CD4-positive, alpha-beta T cell (primary cell): ENCODE results near the gene LTBP4. TPM values are rescaled to one million over a fixed set of nuclear protein-coding genes. Genes with fewer than 3 reads are reported as not detected.

ENCODE experiments used
- ATAC-seq: fragments of 200-7000 bp; cut with Tn5 transposase; one replicate; pipeline ENCODE4 v1.10.0; 2022; ENCODE audit warnings: mild to moderate bottlenecking; ENCODE audit not compliant: poor library complexity
- CTCF ChIA-PET: fragments of 350-600 bp; sonication (Branson Sonifier 250); formaldehyde crosslinking; loops from one replicate; lab custom pipeline; 2021; ENCODE audit warnings: antibody characterized with exemption, inconsistent platforms; lab: Charles Lee
- POLR2A ChIA-PET: fragments of 350-600 bp; sonication (Branson Sonifier 250); formaldehyde crosslinking; loops from one replicate; lab custom pipeline; 2021; ENCODE audit warnings: antibody characterized with exemption, inconsistent platforms; lab: Charles Lee
- DNase-seq, 14 experiments: peaks; one replicate each; pipeline ENCODE4 v3.0.0-alpha.2; 2013 to 2020; ENCODE audit warnings: mixed read lengths in 2 of 14
- H3K27ac ChIP-seq, 2 donors: one replicate each; pipeline versions ENCODE4 v1.5.1 to v1.7.0; 2013; ENCODE audit warnings: low read length in 2 of 2, low read depth in 1 of 2, mild to moderate bottlenecking in 1 of 2
- H3K27me3 ChIP-seq, 2 experiments: 1 replicate in 1 of 2; 2 replicates in 1 of 2; pipeline versions ENCODE4 v1.6.1 to v1.7.0; 2013; ENCODE audit warnings: low read length in 2 of 2, control low read depth in 1 of 2, mild to moderate bottlenecking in 1 of 2, moderate library complexity in 1 of 2; ENCODE audit not compliant: insufficient read depth in 2 of 2, control insufficient read depth in 1 of 2
- H3K36me3 ChIP-seq: one replicate; pipeline ENCODE4 v1.6.1; 2013; ENCODE audit warnings: low read length, control low read depth; ENCODE audit not compliant: insufficient read depth
- H3K4me1 ChIP-seq: one replicate; pipeline ENCODE4 v1.6.1; 2013; ENCODE audit warnings: low read length, control low read depth; ENCODE audit not compliant: insufficient read depth
- H3K4me3 ChIP-seq: one replicate; pipeline ENCODE4 v1.5.1; 2013; ENCODE audit warnings: mild to moderate bottlenecking, low read length, moderate library complexity
- H3K9me3 ChIP-seq, 2 experiments: 1 replicate in 1 of 2; 2 replicates in 1 of 2; pipeline versions ENCODE4 v1.6.1 to v1.7.0; 2013; ENCODE audit warnings: low read length in 2 of 2, mild to moderate bottlenecking in 2 of 2, control low read depth in 1 of 2, moderate library complexity in 1 of 2; ENCODE audit not compliant: control insufficient read depth in 1 of 2, insufficient read depth in 1 of 2
- H3K27ac Mint-ChIP-seq: one replicate; pipeline ENCODE4 v1.8.0; 2020; ENCODE audit warnings: mixed read lengths
- H3K27me3 Mint-ChIP-seq: one replicate; pipeline ENCODE4 v1.8.0; 2021; ENCODE audit warnings: mixed read lengths
- H3K36me3 Mint-ChIP-seq: one replicate; pipeline ENCODE4 v1.8.0; 2021; ENCODE audit warnings: low read depth, mixed read lengths
- H3K4me1 Mint-ChIP-seq: one replicate; pipeline ENCODE4 v1.8.0; 2021; ENCODE audit warnings: low read depth, mixed read lengths
- H3K4me3 Mint-ChIP-seq: one replicate; pipeline ENCODE4 v1.8.0; 2020; ENCODE audit warnings: mild to moderate bottlenecking, mixed read lengths
- H3K9me3 Mint-ChIP-seq: one replicate; pipeline ENCODE4 v1.8.0; 2020; ENCODE audit warnings: mixed read lengths
- CTCF ChIP-seq: fragments of 200-600 bp; IDR thresholded peaks from one replicate; pipeline ENCODE4 v1.8.0; 2022; ENCODE audit warnings: antibody characterized with exemption, mild to moderate bottlenecking
- intact Hi-C, 2 experiments: fragments of 100-400 bp; cut with DNase I in 1 of 2; cut with micrococcal nuclease in 1 of 2; formaldehyde crosslinking; loops; one replicate each; pipeline versions ENCODE4 v1.15.1 to v1.9.0; 2023 to 2025; cut with DNase I, micrococcal nuclease
- total RNA-seq, 174 experiments: library from RNA in 2 of 174; stranded (reverse) in 2 of 174; gene quantifications; one replicate each; pipeline ENCODE4 v1.2.3 and lab custom pipeline; 2021 to 2026

LTBP4 gene
- total RNA-seq, 2 experiments from 2014 or later: 116 to 134 TPM

GRCh38 chr19:40597329-40597838 lies 3.8 kb upstream of the LTBP4 start:
- TF ChIP-seq CTCF: no peak

DNA sequence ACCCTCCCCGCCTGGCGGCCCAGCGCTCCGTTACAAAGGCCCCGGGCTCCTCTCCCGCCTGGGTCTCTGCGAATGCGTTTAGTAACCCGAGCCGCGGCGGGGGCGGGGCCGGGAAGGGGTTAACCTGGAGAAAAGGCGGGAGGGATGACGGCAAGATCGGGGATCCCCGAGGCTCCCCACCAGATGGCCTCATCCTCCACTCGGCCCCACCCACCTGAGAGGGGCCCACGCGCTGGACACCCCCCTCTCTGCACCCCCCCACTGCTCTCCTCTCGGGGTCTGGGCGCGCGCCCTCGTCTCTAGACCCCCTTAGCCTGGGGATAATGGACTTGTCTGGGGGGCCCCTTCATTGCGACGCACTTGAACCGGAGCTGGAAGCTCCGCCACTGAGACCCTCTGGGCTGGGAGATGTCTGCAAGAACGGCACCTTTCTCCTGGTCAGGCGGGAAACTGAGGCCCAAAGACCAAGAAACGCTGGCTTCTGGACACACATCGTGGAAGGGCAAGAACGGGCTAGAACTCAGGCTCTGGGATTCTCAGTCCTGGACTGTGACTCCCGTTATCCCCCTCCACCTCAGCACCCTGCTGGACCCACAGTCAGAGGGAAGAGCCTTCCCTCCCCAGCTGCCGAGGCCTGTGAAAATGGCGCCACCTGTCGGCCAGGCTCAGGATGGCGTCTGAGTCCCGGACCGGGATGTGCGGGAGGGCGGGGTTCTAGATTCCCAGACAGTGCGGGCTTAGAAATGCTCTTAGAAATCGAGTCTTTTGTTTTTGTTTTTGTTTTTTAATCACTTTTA lies 2.9 kb upstream of the LTBP4 start:
- H3K36me3 ChIP-seq: no peaks in the 10 kb centered on the region
- H3K4me3 ChIP-seq: no peak overlapping the region
- intact Hi-C loops: loop anchor here (1.0 to 2.0 kb wide), 4 partner anchors 49 to 293 kb away; no protein-coding TSS in a partner anchor
- DNase-seq (peak; percentile 69 to 90 (median 81)), ATAC-seq (peak; percentile 61)
- H3K9me3 ChIP-seq: peaks cover 0 to 7% of the 10 kb centered on the region in 2 experiments
- Mint-ChIP-seq H3K9me3 (no peaks in the 10 kb centered on the region), H3K4me1 (peaks cover 60% of the 10 kb centered on the region), H3K27me3 (peaks cover 61% of the 10 kb centered on the region), H3K4me3 (peak overlapping the region; percentile 48), H3K36me3 (no peaks in the 10 kb centered on the region), H3K27ac (no peak overlapping the region)
- peak; percentile 99 for TF ChIP-seq CTCF
- ChIA-PET POLR2A (no interaction called here), CTCF (interaction anchor here (0.8 to 2.6 kb wide), 7 partner anchors 11 to 110 kb away, joined by 3 to 20 read pairs (median 7); no protein-coding TSS in a partner anchor)
- H3K4me1 ChIP-seq: peaks cover 77% of the 10 kb centered on the region
- H3K27me3 ChIP-seq: peaks cover 39 to 55% of the 10 kb centered on the region in 2 experiments
- no peak overlapping the region for H3K27ac ChIP-seq

More at GRCh38 chr19:40597329-40597838, 3.8 kb upstream of the LTBP4 start:
- Mint-ChIP-seq H3K36me3 (no peaks in the 10 kb centered on the region), H3K4me1 (peaks cover 53% of the 10 kb centered on the region), H3K9me3 (no peaks in the 10 kb centered on the region), H3K27me3 (peaks cover 52% of the 10 kb centered on the region), H3K4me3 (peak overlapping the region; percentile 30), H3K27ac (no peak overlapping the region)
- H3K36me3 ChIP-seq: no peaks in the 10 kb centered on the region
- ChIA-PET CTCF (no interaction called here), POLR2A (no interaction called here)
- ATAC-seq (no peak), DNase-seq (no peak)
- H3K9me3 ChIP-seq: peaks cover 0 to 7% of the 10 kb centered on the region in 2 experiments
- H3K4me3 ChIP-seq: no peak overlapping the region
- intact Hi-C loops: no loop called here
- H3K27me3 ChIP-seq: peaks cover 37 to 55% of the 10 kb centered on the region in 2 experiments
- no peak overlapping the region for H3K27ac ChIP-seq
- H3K4me1 ChIP-seq: peaks cover 68% of the 10 kb centered on the region

GRCh38 chr19:40598918-40599307 lies 2.3 kb upstream of the LTBP4 start:
- ChIA-PET POLR2A (interaction anchor here (1.2 kb wide), 1 partner anchor 11 kb away, joined by 4 read pairs; no protein-coding TSS in a partner anchor), CTCF (interaction anchor here (0.8 to 2.6 kb wide), 6 partner anchors 11 to 111 kb away, joined by 3 to 20 read pairs (median 8); no protein-coding TSS in a partner anchor)
- H3K9me3 ChIP-seq: peaks cover 0 to 7% of the 10 kb centered on the region in 2 experiments
- DNase-seq (no peak), ATAC-seq (no peak)
- no peaks in the 10 kb centered on the region for H3K9me3 Mint-ChIP-seq
- TF ChIP-seq CTCF: no peak
- H3K4me3 Mint-ChIP-seq: peak overlapping the region; percentile 48
- H3K36me3 Mint-ChIP-seq: no peaks in the 10 kb centered on the region
- H3K4me1 Mint-ChIP-seq: peaks cover 66% of the 10 kb centered on the region
- peaks cover 83% of the 10 kb centered on the region for H3K4me1 ChIP-seq
- H3K27me3 ChIP-seq: peaks cover 39 to 55% of the 10 kb centered on the region in 2 experiments
- H3K27ac ChIP-seq: no peak overlapping the region
- peaks cover 61% of the 10 kb centered on the region for H3K27me3 Mint-ChIP-seq
- no peak overlapping the region for H3K4me3 ChIP-seq
- intact Hi-C loops: loop anchor here (1.0 to 2.0 kb wide), 4 partner anchors 50 to 294 kb away; no protein-coding TSS in a partner anchor
- no peaks in the 10 kb centered on the region for H3K36me3 ChIP-seq
- no peak overlapping the region for H3K27ac Mint-ChIP-seq
